Chondrocyte (in vitro differentiated cells): ENCODE data around the gene HSD17B14. TPM values are rescaled to one million over a fixed set of nuclear protein-coding genes. Genes with fewer than 3 reads are reported as not detected.
A peak's percentile ranks its signal among the peaks of the same experiment; 100 is the strongest.

ENCODE experiments used
- DNase-seq: peaks from one replicate; pipeline ENCODE4 v3.0.0; 2021; ENCODE audit warnings: mixed read lengths, low spot score
- H3K27ac Mint-ChIP-seq: one replicate; pipeline ENCODE4 v1.8.0; 2021; ENCODE audit warnings: mild to moderate bottlenecking, moderate library complexity, mixed read lengths; ENCODE audit not compliant: unreplicated experiment
- H3K27me3 Mint-ChIP-seq: 2 replicates; pipeline ENCODE4 v1.8.0; 2021; ENCODE audit warnings: low read depth, mixed read lengths
- H3K36me3 Mint-ChIP-seq: 2 replicates; pipeline ENCODE4 v1.8.0; 2021; ENCODE audit warnings: low read depth, mixed read lengths
- H3K4me1 Mint-ChIP-seq: 2 replicates; pipeline ENCODE4 v1.8.0; 2021; ENCODE audit warnings: low read depth, mild to moderate bottlenecking, mixed read lengths
- H3K4me3 Mint-ChIP-seq: one replicate; pipeline ENCODE4 v1.8.0; 2021; ENCODE audit warnings: mild to moderate bottlenecking, moderate library complexity, mixed read lengths; ENCODE audit not compliant: unreplicated experiment
- H3K9me3 Mint-ChIP-seq: 2 replicates; pipeline ENCODE4 v1.8.0; 2021; ENCODE audit warnings: low read depth, mixed read lengths
- CTCF ChIP-seq: fragments of 200-600 bp; sonication (generic); IDR thresholded peaks from 2 replicates; pipeline ENCODE4 v1.5.0; 2021; ENCODE audit warnings: antibody characterized with exemption, mild to moderate bottlenecking, moderate library complexity
- total RNA-seq: library from RNA; stranded (reverse); gene quantifications from 3 replicates; pipeline ENCODE4 v1.2.1, GENCODE V29; 2021

HSD17B14 gene
- total RNA-seq, 1 donor from 2014 or later: 13.6 TPM

- Mint-ChIP-seq H3K9me3 (no peaks in the 10 kb centered on the region), H3K4me1 (peaks cover 27% of the 10 kb centered on the region), H3K36me3 (peaks cover 8% of the 10 kb centered on the region), H3K4me3 (peak overlapping the region; percentile 78), H3K27me3 (no peaks in the 10 kb centered on the region), H3K27ac (peak overlapping the region; percentile 94)
- no peak for TF ChIP-seq CTCF
- DNase-seq: no peak
Observed at GRCh38 chr19:48867746-48868113, 31.4 kb upstream of the HSD17B14 start.

- Mint-ChIP-seq H3K36me3 (peaks cover 8% of the 10 kb centered on the region), H3K9me3 (no peaks in the 10 kb centered on the region), H3K27me3 (no peaks in the 10 kb centered on the region), H3K4me1 (peaks cover 27% of the 10 kb centered on the region), H3K27ac (peak overlapping the region; percentile 66), H3K4me3 (peak overlapping the region; percentile 78)
- no peak for DNase-seq
- no peak for TF ChIP-seq CTCF
Observed at GRCh38 chr19:48867123-48867745, 30.9 kb upstream of the HSD17B14 start.

- TF ChIP-seq CTCF: no peak
- Mint-ChIP-seq H3K36me3 (peaks cover 8% of the 10 kb centered on the region), H3K27me3 (no peaks in the 10 kb centered on the region), H3K4me3 (peak overlapping the region; percentile 78), H3K27ac (peak overlapping the region; percentile 66), H3K4me1 (peaks cover 24% of the 10 kb centered on the region), H3K9me3 (no peaks in the 10 kb centered on the region)
- DNase-seq: no peak
Observed at GRCh38 chr19:48866692-48867091, 30.4 kb upstream of the HSD17B14 start.

- no peak for DNase-seq
- peaks cover 15% of the 10 kb centered on the region for H3K36me3 Mint-ChIP-seq
- H3K9me3 Mint-ChIP-seq: no peaks in the 10 kb centered on the region
- H3K27ac Mint-ChIP-seq: no peak overlapping the region
- TF ChIP-seq CTCF: no peak
- peaks cover 12% of the 10 kb centered on the region for H3K4me1 Mint-ChIP-seq
- no peak overlapping the region for H3K4me3 Mint-ChIP-seq
- H3K27me3 Mint-ChIP-seq: no peaks in the 10 kb centered on the region
Observed at GRCh38 chr19:48862827-48863226, 26.5 kb upstream of the HSD17B14 start.

GRCh38 chr19:48861313-48861712 lies 25.0 kb upstream of the HSD17B14 start:
- no peaks in the 10 kb centered on the region for H3K9me3 Mint-ChIP-seq
- no peak overlapping the region for H3K4me3 Mint-ChIP-seq
- TF ChIP-seq CTCF: no peak
- no peak overlapping the region for H3K27ac Mint-ChIP-seq
- H3K27me3 Mint-ChIP-seq: no peaks in the 10 kb centered on the region
- no peak for DNase-seq
- H3K4me1 Mint-ChIP-seq: no peaks in the 10 kb centered on the region
- H3K36me3 Mint-ChIP-seq: peaks cover 15% of the 10 kb centered on the region
